ENCODE data around the gene EQTN.

- TF ChIP-seq EZH2 (IDR thresholded peaks at IDR 0.05; ENCODE audit: insufficient read depth, poor library complexity, severe bottlenecking) (no peak), EZH2phosphoT487 (IDR thresholded peaks at IDR 0.05; ENCODE audit: insufficient read depth, low read depth) (no peak)
Measured at GRCh38 chr9:27308691-27309390, 11.9 kb upstream of the EQTN start.
